Ovary (tissue), 9 donors: ENCODE results near the gene KRTAP10-5. TPM values are rescaled to one million over a fixed set of nuclear protein-coding genes. Genes with fewer than 3 reads are reported as not detected.

Source experiments
- DNase-seq, 5 donors: peaks; one replicate each; pipeline ENCODE4 v3.0.0-alpha.2; 2019 to 2020
- H3K27ac ChIP-seq, 2 donors: fragments of 200-600 bp; one replicate each; pipeline versions ENCODE4 v1.5.1 to v1.8.0; 2019 to 2022
- H3K27me3 ChIP-seq: fragments of 200-600 bp; one replicate; pipeline ENCODE4 v1.8.0; 2022
- H3K36me3 ChIP-seq: fragments of 200-600 bp; sonication (generic); one replicate; pipeline ENCODE4 v1.5.1; 2019
- H3K4me1 ChIP-seq: one replicate; pipeline ENCODE4 v1.8.1; 2013; ENCODE audit warnings: mild to moderate bottlenecking, moderate library complexity; ENCODE audit not compliant: insufficient read depth
- H3K4me3 ChIP-seq: fragments of 200-600 bp; sonication (generic); one replicate; pipeline ENCODE4 v1.5.1; 2017
- H3K9me3 ChIP-seq, 2 donors: fragments of 200-600 bp in 1 of 2; sonication (generic) in 1 of 2; one replicate each; pipeline versions ENCODE4 v1.5.1 to v1.8.1; 2013 to 2019; ENCODE audit warnings: mild to moderate bottlenecking in 1 of 2, moderate library complexity in 1 of 2
- CTCF ChIP-seq, 3 donors: fragments of 450-650 bp in 2 of 3; fragments of 200-600 bp in 1 of 3; IDR thresholded peaks; one replicate each; pipeline versions ENCODE4 v1.5.1 to v1.8.0; 2016 to 2022; ENCODE audit warnings: antibody characterized with exemption in 3 of 3, mild to moderate bottlenecking in 1 of 3
- EP300 ChIP-seq: sonication (generic); formaldehyde crosslinking; IDR thresholded peaks from one replicate; pipeline ENCODE4 v1.6.1; 2017; ENCODE audit warnings: antibody characterized with exemption
- POLR2A ChIP-seq: fragments of 450-650 bp; IDR thresholded peaks from one replicate; pipeline ENCODE4 v1.6.1; 2017; ENCODE audit warnings: antibody characterized with exemption, mild to moderate bottlenecking, moderate library complexity
- WGBS, 3 donors: extraction: QIAGEN DNeasy Blood & Tissue Kit in 1 of 3; methylation state at CpG; one replicate each; pipeline versions ENCODE4 v1.1.5 to v1.1.7; 2013 to 2017; 5-methylcytosine and 5-hydroxymethylcytosine counted together
- intact Hi-C, 4 donors: fragments of 100-400 bp; cut with DNase I; formaldehyde crosslinking; loops; one replicate each; pipeline versions ENCODE4 v1.11.0 to v1.15.1; 2022 to 2023
- polyA plus RNA-seq, 2 donors: library from polyadenylated mRNA; stranded (reverse); fragments of 200-250 nt in 1 of 2; fragments of 350-450 nt in 1 of 2; fragmentation: Illumina TruSeq in 1 of 2; extraction: RNeasy Lipid Tissue Mini Kit (QIAGEN cat#74804) in 1 of 2; gene quantifications; one replicate each; pipeline ENCODE4 v1.2.3, GENCODE V29; 2013 to 2014
- total RNA-seq, 7 donors: library from RNA; depleted of rRNA in 2 of 7; stranded (reverse); fragments of >200 nt in 2 of 7; fragmentation: NEBNext Ultra II Directional in 3 of 7; extraction: Animal tissue kit (Norgen Biotek cat#: 25700) in 3 of 7; gene quantifications; one replicate each; pipeline versions ENCODE4 v1.1.0 to v1.2.4, GENCODE V29; 2016 to 2023
- donor health status: DM: no; HTN: no; CAD: no; lungs with moderate emphysema.
- donor health status: DM: no; HTN: no; CAD: no.
- donor health status: Bipolar disorder and iron deficiency.
- donor health status: DM: yes; HTN: yes; CAD: no.
- donor health status: DM: no; HTN: no; CAD: no.
- donor health status: DM: yes; HTN: yes; CAD: no.

KRTAP10-5 gene
- total and polyA plus RNA-seq, 9 donors, result not detected

- H3K4me1 ChIP-seq, result no peaks in the 10 kb centered on the region
- DNase-seq, result no peak
- intact Hi-C loops, result no loop called here
- no peak overlapping the region for H3K4me3 ChIP-seq
- H3K36me3 ChIP-seq, result no peaks in the 10 kb centered on the region
- H3K9me3 ChIP-seq, result peaks cover 0 to 5% of the 10 kb centered on the region in 2 donors
- H3K27ac ChIP-seq, result no peak overlapping the region
- 85 to 86% (median 86%) methylated on average over 7 of the region's 7 CpGs for WGBS, 3 donors
- TF ChIP-seq POLR2A (no peak), CTCF (IDR thresholded peaks at IDR 0.05) (no peak)
- H3K27me3 ChIP-seq, result no peaks in the 10 kb centered on the region
Measured at GRCh38 chr21:44625756-44626155, 45.4 kb upstream of the KRTAP10-5 start.

GRCh38 chr21:44623575-44623974, 43.2 kb upstream of the KRTAP10-5 start:
- Histone ChIP-seq H3K27ac (no peak overlapping the region), H3K4me1 (no peaks in the 10 kb centered on the region), H3K27me3 (no peaks in the 10 kb centered on the region), H3K36me3 (no peaks in the 10 kb centered on the region), H3K9me3 (peaks cover 0 to 5% of the 10 kb centered on the region in 2 donors), H3K4me3 (no peak overlapping the region)
- no peak for DNase-seq
- TF ChIP-seq EP300 (no peak), POLR2A (no peak), CTCF (IDR thresholded peaks at IDR 0.05) (no peak)
- intact Hi-C loops, result no loop called here

- Histone ChIP-seq H3K36me3 (no peaks in the 10 kb centered on the region), H3K4me3 (no peak overlapping the region), H3K9me3 (peaks cover 0 to 5% of the 10 kb centered on the region in 2 donors), H3K4me1 (no peaks in the 10 kb centered on the region), H3K27me3 (no peaks in the 10 kb centered on the region), H3K27ac (no peak overlapping the region)
- DNase-seq, result no peak
- no peak for TF ChIP-seq POLR2A
- intact Hi-C loops, result no loop called here
- WGBS, 3 donors, result 82 to 83% (median 83%) methylated on average over 6 of the region's 6 CpGs
Measured at GRCh38 chr21:44619886-44620285, 39.5 kb upstream of the KRTAP10-5 start.

- no peak overlapping the region for H3K27ac ChIP-seq
- TF ChIP-seq CTCF (IDR thresholded peaks at IDR 0.05) (no peak), POLR2A (no peak), EP300 (no peak)
- no peak overlapping the region for H3K4me3 ChIP-seq
- intact Hi-C loops, result no loop called here
- no peaks in the 10 kb centered on the region for H3K27me3 ChIP-seq
- no peaks in the 10 kb centered on the region for H3K4me1 ChIP-seq
- 63 to 72% (median 66%) methylated on average over 3 of the region's 3 CpGs for WGBS, 3 donors
- no peaks in the 10 kb centered on the region for H3K36me3 ChIP-seq
- DNase-seq, result no peak
- peaks cover 0 to 3% of the 10 kb centered on the region in 2 donors for H3K9me3 ChIP-seq
Measured at GRCh38 chr21:44618909-44619308, 38.5 kb upstream of the KRTAP10-5 start.

- TF ChIP-seq POLR2A, result no peak
- TF ChIP-seq CTCF (IDR thresholded peaks at IDR 0.05), result no peak
- TF ChIP-seq EP300, result no peak
- no peaks in the 10 kb centered on the region for H3K27me3 ChIP-seq
- H3K4me3 ChIP-seq, result no peak overlapping the region
- no peak for DNase-seq
- H3K4me1 ChIP-seq, result no peaks in the 10 kb centered on the region
- intact Hi-C loops, result no loop called here
- H3K27ac ChIP-seq, result no peak overlapping the region
- H3K9me3 ChIP-seq, result peaks cover 0 to 3% of the 10 kb centered on the region in 2 donors
- no peaks in the 10 kb centered on the region for H3K36me3 ChIP-seq
- WGBS, 3 donors, result 15 to 26% (median 16%) methylated on average over 4 of the region's 4 CpGs
Measured at GRCh38 chr21:44618504-44618903, 38.1 kb upstream of the KRTAP10-5 start.
